Measurements from ENCODE around the gene DNAJC11.
"Not testable (repeated sequence)": the region's sequence is repeated elsewhere in the genome, so short reads cannot be mapped to it uniquely, and the experiment has no call there.

DNAJC11 gene

DNA sequence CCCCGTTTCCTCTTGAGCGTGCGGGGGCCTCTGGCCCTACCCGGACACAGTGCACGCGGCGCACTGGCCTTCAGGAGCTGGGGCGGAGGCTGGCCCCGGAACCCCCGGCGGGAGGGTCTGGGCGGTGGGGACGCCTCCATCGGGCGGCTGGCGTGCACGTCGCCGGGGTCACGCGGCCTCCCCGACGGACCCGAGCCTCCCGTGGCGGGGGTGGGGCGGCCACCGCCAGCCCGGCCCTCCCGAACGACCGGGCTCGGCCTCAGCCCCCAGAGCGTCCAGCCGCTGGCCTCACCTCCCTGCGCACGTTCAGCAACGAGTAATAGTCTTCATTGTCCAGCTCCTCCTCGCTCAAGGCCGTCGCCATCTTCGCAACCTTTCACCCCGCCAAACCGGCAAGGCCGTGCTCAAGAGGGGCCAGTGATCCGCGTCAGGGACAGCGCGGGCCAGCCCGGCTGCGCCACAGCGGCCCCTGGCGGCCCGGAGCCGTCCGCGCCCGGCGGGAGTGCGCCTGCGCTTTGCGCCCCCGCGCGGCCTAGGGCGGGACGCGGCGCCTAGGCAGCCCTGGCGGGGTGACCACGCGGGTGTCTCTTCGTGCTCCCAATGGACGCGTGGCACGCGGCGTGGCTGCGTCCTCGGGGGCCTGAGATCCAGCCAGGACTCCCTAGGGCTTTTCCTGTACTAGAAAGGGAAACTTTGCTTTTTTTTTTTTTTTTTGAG, at the start of gene DNAJC11:
TSS of gene DNAJC11 (minus strand) at position 380 of the 717 bp plus-strand sequence. CDS start at position 364, 16 bp downstream.
- DNase-seq, result peak; percentile 87

DNA sequence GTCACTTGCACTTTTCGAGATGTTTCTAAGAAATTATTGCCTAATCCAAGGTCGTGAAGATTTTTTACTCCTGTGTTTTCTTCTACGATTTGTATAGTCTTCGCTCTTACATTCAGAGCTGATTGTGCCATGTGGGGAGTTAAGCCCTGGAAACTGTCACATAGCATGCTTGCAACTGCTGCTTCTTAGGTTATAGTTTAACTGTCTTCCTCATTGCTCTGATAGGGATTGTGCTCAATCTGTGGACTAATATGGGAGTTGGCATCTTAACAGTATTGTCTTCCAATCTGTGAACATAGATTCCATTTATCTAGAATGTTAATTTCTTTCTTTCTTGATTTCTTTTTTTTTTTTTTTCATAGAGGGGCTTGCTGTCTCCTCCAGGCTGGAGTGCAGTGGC, 48.9 kb upstream of the DNAJC11 start:
- DNase-seq, result no peak

DNA sequence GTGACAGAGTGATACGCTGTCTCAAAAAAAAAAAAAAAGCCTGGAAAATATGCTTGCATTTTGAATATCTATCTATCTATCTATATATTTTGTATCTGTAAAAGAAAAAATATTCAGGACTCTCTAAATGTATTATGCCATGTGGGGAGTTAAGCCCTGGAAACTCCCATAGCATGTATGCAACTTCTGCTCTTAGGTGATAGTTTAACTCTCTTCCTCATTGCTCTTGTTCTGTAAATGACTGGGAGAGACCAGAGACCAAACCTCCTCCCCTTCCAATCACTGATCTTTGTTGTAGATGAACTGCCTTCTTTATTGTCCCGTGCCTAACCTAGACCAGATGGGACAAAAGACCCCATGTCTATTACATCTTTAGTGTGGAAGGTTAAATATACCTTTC, 46.1 kb upstream of the DNAJC11 start:
- DNase-seq, result no peak

- DNase-seq, result no peak
These were observed 43.5 kb upstream of the DNAJC11 start for GRCh38 chr1:6745073-6745472.

- peak; percentile 49 for DNase-seq
These were observed 41.8 kb upstream of the DNAJC11 start for GRCh38 chr1:6743189-6744101.

- DNase-seq, result not testable (repeated sequence)
These were observed 41.1 kb upstream of the DNAJC11 start for GRCh38 chr1:6742676-6743188.

DNA sequence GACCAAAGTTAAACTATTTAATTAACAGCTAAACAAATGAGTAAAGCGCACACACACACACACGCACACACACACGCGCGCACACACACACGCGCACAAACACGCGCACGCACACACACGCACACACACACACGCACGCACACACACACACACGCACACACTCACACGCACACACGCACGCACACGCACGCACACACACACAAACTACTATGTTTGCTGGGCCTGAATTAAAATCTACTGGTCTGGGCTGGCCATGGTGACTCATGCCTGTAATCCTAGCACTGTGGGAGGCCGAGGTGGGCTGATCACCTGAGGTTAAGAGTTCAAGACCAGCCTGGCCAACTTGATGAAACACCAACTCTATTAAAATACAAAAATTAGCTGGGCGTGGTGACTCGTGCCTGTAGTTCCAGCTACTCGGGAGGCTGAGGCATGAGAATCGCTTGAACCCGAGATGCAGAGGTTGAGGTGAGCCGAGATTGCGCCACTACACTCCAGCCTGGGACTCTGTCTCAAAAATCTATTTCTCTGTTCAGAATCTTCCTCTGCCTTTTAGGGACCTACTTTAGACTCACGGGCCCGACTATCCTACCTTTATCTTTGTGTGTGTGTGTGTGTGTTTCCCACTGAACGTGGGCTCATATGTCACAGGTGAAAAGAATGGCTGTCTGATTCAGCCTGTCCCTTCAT, 37.5 kb upstream of the DNAJC11 start:
- no peak for DNase-seq

DNA sequence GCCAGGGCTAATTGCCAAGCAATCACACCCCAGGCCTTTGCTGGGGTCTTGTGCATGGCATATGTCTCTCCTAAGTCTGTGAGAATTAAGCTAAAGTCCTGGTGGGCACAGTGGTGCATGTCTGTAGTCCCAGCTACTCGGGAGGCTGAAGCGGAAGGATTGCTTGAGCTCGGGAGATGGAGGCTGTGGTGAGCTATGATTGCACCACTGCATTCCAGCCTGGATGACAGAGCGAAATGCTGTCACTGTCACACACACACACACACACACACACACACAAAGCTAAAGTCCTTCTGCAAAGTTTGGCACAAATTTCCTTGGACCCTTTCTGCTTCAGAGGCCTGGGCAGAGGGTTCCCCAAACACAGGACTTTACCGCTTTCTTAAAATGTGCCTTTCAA, 31.3 kb upstream of the DNAJC11 start:
- DNase-seq, result no peak

- no peak for DNase-seq
These were observed 30.3 kb upstream of the DNAJC11 start for GRCh38 chr1:6731905-6732304.

- DNase-seq, result no peak
These were observed 29.3 kb upstream of the DNAJC11 start for GRCh38 chr1:6730880-6731279.

DNA sequence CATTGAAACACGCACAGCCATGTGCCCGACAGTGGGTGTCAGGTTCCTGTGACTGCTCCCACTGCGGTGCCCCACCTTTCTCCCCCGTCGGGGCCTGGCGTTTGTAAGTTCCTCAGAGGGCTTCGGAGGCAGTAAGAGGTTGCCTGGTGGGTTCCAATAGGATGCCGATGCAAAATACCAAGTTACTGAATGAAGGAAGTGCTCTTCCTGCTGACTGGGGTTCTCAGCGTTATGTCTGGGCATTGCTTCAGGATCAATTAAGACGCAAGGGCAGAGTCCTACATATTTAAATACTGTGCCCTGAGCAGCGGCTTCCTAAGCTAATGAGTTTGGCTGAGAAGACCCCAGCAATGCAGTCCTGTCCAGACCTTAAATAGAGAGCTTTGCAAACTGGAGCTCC, 28.9 kb upstream of the DNAJC11 start:
- no peak for DNase-seq

GRCh38 chr1:6727535-6727934, 25.9 kb upstream of the DNAJC11 start:
- no peak for DNase-seq

- no peak for DNase-seq
These were observed 24.6 kb upstream of the DNAJC11 start for GRCh38 chr1:6726253-6726652.

GRCh38 chr1:6724517-6725141, 23.0 kb upstream of the DNAJC11 start:
- no peak for DNase-seq

GRCh38 chr1:6723621-6724428, 22.2 kb upstream of the DNAJC11 start:
- DNase-seq, result no peak

DNA sequence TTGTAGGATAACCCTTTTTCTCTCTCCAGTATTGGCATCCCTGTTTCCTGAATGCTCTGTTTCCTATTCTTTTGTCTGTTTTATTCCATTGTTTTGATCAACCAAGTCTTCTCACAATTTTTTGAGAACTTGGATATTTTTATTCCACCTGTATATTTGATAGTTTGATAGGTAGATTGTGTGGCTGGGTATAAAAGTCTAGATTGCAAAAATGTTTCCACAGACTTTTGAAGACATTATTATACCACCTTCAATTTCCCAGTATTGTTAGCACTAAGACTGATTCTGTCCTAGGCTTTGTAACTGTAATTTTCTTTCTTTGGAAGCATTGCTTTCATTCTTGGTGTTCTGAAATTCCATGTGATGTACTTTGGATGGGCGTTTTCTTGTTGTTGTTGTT, 9.6 kb upstream of the DNAJC11 start:
- DNase-seq, result no peak

GRCh38 chr1:6704746-6705145, 3.1 kb upstream of the DNAJC11 start:
- DNase-seq, result no peak

- peak; percentile 31 for DNase-seq
These were observed 1.4 kb upstream of the DNAJC11 start for GRCh38 chr1:6703016-6703415.

DNA sequence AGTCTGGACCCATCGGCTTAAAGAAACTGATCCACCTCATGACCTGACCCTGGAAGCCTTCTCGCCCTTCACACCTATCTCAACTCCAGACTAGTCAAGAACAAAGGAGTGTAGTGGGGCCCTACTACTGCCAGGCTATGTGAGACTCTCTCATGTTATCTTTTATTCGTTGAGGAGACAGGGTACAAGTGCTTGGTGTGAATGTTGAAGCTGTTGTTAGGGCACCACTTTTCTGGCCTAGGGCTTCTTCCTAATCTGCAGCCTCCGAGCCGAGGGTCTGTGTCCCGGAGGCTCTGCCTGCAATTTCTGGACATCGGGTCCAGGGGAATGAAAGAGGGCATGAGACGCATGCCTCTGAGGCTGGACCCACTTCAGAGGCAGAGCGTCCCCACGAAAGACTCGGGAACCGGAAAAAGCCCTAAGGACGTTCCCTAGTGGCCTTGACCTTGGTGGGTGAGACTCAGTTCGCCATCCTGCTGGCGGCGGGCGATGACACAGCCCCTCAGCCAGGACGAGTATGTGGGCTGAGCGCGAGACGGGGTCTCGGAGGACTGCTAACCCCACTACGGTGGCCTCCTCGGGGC, 671 bp downstream of the DNAJC11 start:
- no peak for DNase-seq

DNA sequence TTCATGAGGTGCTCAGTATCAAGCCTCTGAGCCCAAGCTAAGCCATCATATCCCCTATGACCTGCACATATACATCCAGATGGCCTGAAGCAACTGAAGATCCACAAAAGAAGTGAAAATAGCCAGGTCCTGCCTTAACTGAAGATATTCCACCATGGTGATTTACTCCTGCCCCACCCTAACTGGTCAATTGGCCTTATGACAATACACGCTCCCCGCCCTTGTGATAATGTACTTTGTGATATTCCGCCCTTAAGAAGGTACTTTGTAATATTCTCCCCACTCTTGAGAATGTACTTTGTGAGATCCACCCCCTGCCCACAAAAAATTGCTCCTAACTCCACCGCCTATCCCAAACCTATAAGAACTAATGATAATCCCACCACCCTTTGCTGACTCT, 1.7 kb downstream of the DNAJC11 start:
- not testable (repeated sequence) for DNase-seq

DNA sequence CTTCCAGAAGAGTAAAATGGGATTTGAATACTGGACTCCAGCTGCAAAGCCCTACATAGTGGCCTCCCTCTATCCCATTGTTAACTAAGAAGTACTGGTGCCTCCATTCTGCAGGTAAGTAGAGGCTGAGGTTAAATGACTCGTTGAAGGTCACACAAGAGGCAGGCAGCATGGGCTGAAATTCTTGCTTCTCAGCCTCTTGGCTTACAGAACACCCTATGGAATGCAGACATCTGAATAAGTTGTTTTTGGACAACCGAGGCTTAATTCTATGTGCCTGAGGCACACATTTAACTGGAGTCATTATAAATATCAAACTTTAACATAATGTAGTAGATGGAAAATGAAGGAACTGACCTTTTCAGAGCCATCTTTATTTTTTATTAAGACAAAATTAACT, 5.7 kb downstream of the DNAJC11 start:
- no peak for DNase-seq

Data from NCI-H446 treated with DMSO at 0.1 percent for 48 hours (cell line).